ENCODE data around the gene LIMS2. TPM values are rescaled to one million over a fixed set of nuclear protein-coding genes. Genes with fewer than 3 reads are reported as not detected.

Gene LIMS2
- total RNA-seq, 1 donor from 2014 or later: 194 TPM

GRCh38 chr2:127650785-127651380 is 24.4 kb downstream of the LIMS2 start:
- DNase-seq (ENCODE audit: low spot score) (no peak), ATAC-seq (no peak)
- intact Hi-C loops (cut with DNase I): no loop called here

- intact Hi-C loops (cut with DNase I): no loop called here
- DNase-seq (ENCODE audit: low spot score) (peak; percentile 79), ATAC-seq (peak; percentile 35)
These were observed 25.1 kb downstream of the LIMS2 start for GRCh38 chr2:127650041-127650784.

- DNase-seq (ENCODE audit: low spot score) (peak; percentile 93), ATAC-seq (peak; percentile 57)
- intact Hi-C loops (cut with DNase I): no loop called here
These were observed 25.7 kb downstream of the LIMS2 start for GRCh38 chr2:127649684-127650040.

DNA sequence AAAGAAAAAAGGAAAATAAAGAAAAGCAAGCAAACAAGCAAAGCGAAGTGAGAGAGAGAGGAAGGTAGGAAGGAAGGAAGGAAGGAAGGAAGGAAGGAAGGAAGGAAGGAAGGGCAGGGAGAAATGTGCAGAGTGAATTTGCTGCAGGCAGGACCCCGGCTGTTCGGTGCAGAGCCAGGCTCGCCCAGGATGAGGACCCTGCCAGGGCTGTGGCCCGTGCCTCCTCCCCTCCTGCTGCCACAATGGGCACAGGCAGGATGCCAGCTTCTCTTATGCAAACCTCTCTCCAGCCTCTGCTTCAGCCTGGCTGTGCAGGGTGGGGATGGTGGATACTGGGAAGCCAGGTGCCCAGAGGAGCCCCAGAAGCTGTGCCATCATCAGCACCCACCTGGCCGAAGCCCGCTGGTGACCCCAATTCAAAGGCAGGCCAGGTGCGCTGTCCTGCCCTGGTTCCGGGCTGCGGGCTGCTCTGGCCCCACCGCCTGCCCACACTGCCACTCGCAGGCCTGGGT is 26.2 kb downstream of the LIMS2 start:
- no peak for DNase-seq (ENCODE audit: low spot score)
- intact Hi-C loops (cut with DNase I): no loop called here
- no peak for ATAC-seq

DNA sequence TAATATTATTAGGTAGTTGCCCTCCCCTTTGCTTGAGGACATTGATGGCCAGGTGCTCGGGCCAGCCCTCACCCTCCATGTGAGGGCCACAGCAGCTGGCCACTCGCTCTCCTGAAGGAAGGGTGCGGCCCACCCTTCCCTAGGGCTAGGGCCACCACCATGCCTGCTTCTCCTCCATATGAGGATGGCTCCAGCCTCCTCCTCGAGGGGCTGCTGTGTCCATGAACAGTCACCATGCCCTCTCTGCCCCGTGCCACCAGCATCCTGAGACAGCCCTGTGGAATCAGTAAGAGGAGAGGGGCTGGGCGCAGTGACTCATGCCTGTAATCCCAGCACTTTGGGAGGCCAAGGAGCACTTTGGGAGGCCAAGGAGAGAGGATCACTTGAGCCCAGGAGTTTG is 27.0 kb downstream of the LIMS2 start:
- intact Hi-C loops (cut with DNase I): no loop called here
- DNase-seq (ENCODE audit: low spot score) (no peak), ATAC-seq (no peak)

DNA sequence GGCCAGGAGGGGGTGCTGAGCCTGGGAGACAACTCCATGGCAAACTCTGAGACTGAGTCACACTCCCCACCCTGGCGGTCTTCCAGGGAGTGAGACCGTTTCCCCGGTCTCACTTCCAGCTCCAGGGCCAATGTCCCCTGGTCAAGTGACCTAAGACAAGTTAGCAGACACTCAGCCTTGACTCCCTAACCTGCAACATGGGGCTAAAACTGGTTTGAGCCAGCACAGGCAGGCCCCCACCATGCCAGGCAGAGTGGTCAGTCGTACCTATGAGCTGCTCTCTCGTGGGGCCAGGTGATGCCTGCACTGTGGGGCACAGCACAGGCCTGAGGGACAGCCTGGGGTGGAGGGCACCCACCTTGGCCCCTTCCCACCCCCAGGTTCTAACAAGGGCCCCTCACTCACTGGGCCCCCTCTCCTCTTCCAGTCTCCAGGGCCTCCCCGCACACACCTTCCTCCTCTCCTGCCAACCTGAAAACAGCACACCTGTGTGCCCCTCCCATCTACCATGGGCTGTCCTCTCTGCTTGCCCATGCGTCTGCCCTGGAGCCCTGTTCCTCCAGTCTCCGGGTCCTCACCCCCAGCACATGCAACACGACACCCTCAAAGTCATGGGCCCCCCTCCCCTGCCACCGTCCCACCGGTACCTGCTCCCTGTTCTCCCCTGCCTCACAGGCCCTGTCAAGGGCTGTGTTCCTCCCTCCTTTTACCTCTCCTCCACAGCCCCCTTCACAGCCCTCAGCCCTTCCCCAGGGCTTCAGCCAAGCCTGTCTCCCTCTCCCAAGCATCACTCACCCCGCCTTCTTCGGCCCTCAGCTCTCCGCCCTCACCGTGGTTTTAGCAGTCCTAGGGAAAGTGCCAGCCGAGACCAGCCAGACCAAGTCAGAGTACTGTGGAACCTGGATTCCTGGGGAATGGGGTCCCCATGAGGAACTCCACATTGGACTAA is 27.8 kb downstream of the LIMS2 start:
- ATAC-seq: no peak
- intact Hi-C loops (cut with DNase I): no loop called here

DNA sequence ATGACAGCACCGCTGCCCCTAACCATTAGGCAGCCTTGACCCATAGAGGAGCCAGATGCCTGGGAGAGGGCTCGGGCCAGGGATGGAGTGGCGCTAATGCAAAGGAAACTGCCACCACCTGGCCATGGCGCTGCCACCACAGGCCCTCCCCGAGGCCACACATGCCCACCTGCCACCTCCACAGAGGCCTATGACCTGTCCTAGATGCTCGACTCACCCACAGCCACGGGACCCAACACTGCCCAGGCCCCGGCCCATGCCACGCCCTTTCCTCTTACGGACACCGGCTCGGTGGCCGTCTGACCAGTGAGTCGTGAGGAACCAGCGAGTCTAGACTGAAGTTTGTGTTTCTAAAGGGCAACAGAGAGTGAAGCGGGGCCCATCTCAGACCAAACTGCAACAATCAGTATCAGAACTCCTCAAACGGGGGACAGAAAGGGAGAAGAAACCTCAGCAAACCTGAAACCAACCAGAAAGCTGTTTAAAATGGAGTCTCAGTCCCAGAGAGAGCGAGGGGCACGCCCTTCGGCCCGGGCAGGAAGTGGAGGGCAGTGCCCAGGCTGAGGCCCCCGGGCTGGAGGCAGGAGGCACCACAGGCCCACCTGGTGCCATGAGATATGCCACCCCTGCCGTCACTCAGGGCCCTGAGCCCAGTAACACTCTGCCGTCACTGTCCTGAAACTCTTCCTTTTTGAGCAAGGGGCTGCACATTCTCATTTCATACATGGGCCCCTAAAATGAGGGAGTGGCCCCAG is 28.7 kb downstream of the LIMS2 start:
- ATAC-seq (no peak), DNase-seq (ENCODE audit: low spot score) (no peak)
- intact Hi-C loops (cut with DNase I): no loop called here

More for the DNA sequence above, 27.8 kb downstream of the LIMS2 start:
- DNase-seq (ENCODE audit: low spot score): no peak

DNA sequence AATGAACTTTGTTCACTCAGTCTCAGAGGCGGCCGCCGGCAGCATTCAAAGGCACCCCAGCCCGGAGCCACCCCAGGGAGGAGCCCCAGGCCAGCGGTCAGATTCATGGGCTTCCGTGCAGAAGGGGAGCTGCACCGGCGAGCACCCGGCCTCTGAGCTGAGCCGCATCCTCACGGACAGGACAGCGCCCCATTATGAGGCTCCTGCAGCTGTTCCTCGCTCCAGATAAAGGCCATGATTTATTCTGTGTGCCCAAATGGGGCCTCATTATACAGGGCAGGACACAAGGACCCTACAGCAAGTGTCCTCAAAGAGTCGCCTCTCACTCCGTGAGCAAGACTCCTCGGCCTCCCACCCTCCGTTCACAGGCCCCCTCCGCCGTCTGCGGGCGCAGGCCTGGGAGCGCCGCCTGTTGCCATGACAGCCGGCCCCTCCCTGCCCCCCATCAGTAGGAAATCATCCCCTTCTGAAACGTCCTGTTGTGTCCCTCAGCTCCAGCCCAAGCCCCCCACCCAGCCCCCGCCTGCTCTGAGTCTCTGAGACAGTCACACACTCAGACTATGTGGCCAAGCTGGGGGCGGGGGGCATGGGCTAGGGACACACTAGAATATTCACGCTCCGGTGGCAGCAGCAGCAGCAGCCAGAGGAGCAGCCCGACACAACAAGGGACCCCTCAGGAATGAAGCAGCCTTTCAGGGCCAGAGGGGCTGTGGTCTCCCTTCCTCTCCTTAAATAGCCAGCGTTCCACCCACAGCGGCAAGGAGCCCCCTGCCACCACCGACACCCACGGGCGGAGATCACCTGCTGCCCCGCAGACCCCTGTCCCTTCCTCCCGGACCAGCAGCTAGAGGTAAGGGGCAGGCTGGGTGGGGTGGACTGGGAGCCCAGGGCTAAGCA is 29.7 kb downstream of the LIMS2 start, which contains the start of gene GPR17:
Gene GPR17 (plus strand): TSS at position 759 of the 897 bp plus-strand sequence. CDS start 4,583 bp downstream, outside the sequence.
- ATAC-seq (no peak), DNase-seq (ENCODE audit: low spot score) (no peak)
- intact Hi-C loops (cut with DNase I): no loop called here

DNA sequence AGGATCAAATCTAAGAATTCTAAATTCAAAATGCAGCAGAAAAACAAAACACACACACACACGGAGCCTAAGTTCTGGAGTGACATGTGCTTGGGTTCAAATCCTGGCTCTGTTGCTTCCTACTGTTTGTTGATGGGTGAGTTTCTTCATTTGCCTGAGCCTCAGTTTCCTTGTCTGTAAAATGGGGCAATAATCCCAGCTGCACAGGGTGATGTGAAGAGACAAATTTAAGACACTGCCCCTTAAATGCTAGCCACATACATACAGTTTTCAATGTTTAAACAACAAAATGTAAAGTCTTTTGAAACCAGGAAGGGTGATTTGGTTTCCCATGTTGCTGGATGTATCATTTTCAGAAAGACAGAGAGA is 30.3 kb downstream of the LIMS2 start:
- intact Hi-C loops (cut with DNase I): no loop called here

DNA sequence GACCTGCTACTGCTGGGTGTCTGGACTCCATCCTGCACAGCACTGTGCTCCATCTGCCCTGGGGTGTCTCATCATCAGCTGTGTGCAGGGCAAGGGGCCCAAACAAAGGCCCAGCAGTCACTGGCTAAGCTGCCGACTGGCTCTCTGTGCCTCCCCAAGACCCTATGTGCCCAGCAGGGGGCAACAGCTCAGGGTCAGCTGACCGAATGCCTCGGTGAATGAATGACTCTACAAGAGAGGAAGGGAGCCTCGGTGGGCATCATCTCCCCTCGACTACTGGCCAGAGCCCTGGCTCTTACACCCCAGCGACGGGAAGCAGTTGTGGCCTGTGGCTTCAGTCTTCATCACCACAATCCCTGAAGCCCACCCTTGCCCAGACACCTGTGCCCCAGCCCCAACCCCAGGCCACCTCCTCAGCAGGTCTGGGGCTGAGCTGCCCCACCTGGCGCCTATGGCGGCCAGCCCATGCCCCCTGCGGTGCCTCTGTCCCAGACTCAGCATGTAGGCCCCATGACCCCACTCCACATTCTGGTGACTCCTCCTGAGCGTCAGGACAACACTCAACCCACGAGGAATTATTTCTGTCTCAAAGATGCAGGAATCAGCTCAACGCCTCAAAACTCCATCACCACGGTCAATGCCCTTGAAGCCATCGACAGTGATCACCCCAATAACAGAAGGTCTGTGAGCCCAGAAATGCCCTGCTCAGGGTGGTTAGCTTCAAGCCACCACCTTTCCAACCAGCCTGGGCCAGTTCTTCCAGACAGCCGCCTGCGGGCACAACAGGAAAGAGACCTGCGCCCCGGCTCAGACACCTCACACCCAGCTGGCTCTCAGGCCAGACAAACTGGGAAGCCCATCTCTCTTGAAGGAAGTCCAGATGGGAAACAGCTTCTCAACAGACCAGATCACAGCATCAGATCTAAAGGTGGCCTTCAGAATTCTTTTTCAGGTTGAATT is 31.0 kb downstream of the LIMS2 start:
- DNase-seq (ENCODE audit: low spot score) (no peak), ATAC-seq (no peak)
- intact Hi-C loops (cut with DNase I): loop anchor here (5.0 kb wide), 1 partner anchor 117 kb away; the partner anchor contains the start of gene IWS1

More for the DNA sequence above, 30.3 kb downstream of the LIMS2 start:
- no peak for ATAC-seq
- no peak for DNase-seq (ENCODE audit: low spot score)

GRCh38 chr2:127643439-127644065 is 31.8 kb downstream of the LIMS2 start:
- no peak for ATAC-seq
- intact Hi-C loops (cut with DNase I): loop anchor here (5.0 kb wide), 1 partner anchor 116 kb away; the partner anchor contains the start of gene IWS1
- no peak for DNase-seq (ENCODE audit: low spot score)

GRCh38 chr2:127642706-127643438 is 32.5 kb downstream of the LIMS2 start:
- DNase-seq (ENCODE audit: low spot score): no peak
- ATAC-seq: no peak
- intact Hi-C loops (cut with DNase I): loop anchor here (5.0 kb wide), 1 partner anchor 116 kb away; the partner anchor contains the start of gene IWS1

GRCh38 chr2:127641846-127642507 is 33.4 kb downstream of the LIMS2 start:
- DNase-seq (ENCODE audit: low spot score): no peak
- no peak for ATAC-seq
- intact Hi-C loops (cut with DNase I): loop anchor here (5.0 kb wide), 1 partner anchor 115 kb away; the partner anchor contains the start of gene IWS1

- DNase-seq (ENCODE audit: low spot score) (no peak), ATAC-seq (no peak)
- intact Hi-C loops (cut with DNase I): loop anchor here (5.0 kb wide), 1 partner anchor 114 kb away; the partner anchor contains the start of gene IWS1
These were observed 34.2 kb downstream of the LIMS2 start for GRCh38 chr2:127641133-127641532.
